Stimulated activated CD4-positive, alpha-beta T cell treated with anti-CD3 and anti-CD28 coated beads, TNF-alpha, amount 100 ng/mL, for 24 hours (primary cell): ENCODE measurements around the gene OTUD5.
A peak's percentile ranks its signal among the peaks of the same experiment; 100 is the strongest.
"Not testable (repeated sequence)": the region's sequence is repeated elsewhere in the genome, so short reads cannot be mapped to it uniquely, and the experiment has no call there.

Source experiments
- DNase-seq, 3 experiments: peaks; one replicate each; pipeline ENCODE4 v3.0.0-alpha.2; 2020; ENCODE audit warnings: low read depth in 3 of 3

The OTUD5 gene

DNA sequence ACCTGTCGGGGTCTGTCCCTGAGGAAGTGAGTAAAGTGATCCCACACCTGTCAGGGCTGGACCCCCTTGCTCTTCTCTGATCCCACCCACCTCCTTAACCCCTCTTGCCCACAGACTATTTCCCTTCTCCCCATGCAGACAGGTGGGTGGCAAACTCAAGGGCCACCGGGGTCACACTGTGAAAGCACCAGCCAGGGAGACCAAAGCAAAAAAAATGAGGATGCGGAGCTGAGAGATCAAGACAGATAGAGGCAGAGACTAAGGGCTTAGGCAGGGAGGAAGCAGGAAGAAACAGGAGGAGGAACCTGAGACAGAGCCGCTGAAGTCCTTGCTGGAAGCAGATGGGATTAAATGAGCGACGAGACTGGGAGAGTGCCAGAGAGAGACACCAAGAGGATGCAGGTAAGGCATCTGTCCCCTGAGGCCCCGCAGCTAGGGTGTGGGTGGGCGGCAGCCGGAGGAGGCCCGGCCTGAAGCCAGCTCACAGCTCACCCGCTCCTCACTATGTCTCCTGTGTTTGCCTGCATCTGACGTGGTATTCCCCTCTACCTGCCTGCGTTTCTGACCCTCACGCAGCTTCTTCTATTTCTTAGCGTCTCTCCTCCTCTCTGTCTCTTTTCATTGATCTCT lies 67.0 kb downstream of the OTUD5 start:
- peak in 1 of 3 experiments; percentile 16 for DNase-seq

DNA sequence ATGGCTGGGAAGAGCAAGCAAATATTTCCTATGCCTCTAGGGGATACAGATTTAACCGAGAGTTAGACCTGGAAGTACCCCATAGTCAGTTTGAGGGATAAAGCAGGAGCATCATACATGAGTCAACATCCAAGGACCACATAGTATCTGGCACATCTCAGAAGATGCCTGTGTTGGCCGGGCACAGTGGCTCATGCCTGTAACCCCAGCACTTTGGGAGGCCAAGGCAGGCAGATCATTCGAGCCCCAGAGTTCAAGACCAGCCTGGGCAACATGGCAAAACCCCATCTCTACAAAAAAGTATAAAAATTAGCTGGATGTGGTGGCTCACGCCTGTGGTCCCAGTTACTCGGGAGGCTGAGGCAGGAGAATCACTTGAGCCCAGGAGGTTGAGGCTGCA lies 70.8 kb downstream of the OTUD5 start:
- DNase-seq = not testable (repeated sequence)

DNA sequence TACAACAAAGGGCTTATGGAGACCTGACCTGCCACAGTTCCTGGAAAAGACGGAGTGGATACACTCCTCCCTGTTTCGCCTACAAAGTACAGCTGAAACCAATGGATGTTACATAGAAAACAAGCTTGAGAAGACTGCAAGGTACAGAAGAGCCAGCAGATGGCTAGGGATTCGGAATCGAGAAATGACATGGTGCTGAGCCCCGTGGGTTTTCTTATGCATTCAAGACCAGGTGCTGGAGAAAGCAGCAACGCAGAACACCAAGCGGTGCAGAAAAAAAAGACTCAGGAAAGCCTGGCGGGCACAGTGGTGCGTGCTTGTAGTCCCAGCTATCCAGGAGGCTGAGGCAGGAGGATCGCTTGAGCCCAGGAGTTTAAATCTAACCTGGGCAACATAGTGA lies 73.7 kb downstream of the OTUD5 start:
- no peak for DNase-seq

DNA sequence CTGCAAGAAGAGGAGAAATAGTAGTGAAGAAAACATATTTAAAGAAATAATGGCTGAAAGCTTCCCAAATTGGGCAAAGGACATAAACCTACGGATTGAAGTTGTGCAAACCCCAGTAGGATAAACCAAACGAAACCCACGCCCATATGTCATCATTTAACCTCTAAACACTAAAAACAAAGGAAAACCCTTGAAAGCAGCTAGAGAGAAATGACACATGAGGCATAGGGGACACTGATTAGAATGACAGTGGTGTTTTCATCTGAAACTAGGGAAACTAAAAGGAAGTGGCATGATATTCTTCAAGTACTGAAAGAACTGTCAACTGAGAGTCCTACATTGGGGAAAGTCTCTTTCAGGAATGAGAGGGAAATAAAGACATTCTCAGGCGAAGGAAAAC lies 80.5 kb downstream of the OTUD5 start:
- not testable (repeated sequence) for DNase-seq
